Effector memory CD4-positive, alpha-beta T cell (primary cell): Measurements from ENCODE around the gene APEH.
"Not testable (repeated sequence)": the region's sequence is repeated elsewhere in the genome, so short reads cannot be mapped to it uniquely, and the experiment has no call there.

Experiments
- DNase-seq, 3 donors: peaks; one replicate each; pipeline ENCODE4 v3.0.0-alpha.2; 2020
- H3K27ac ChIP-seq: 2 replicates; pipeline ENCODE4 v1.7.0; 2013; ENCODE audit warnings: mild to moderate bottlenecking, low read length, moderate library complexity; ENCODE audit not compliant: insufficient read depth, poor library complexity, severe bottlenecking
- H3K27me3 ChIP-seq: replicated peaks from 2 replicates; pipeline ENCODE4 v1.7.0; 2013; ENCODE audit warnings: mild to moderate bottlenecking, low read length; ENCODE audit not compliant: insufficient read depth, control insufficient read depth, poor library complexity, severe bottlenecking
- H3K36me3 ChIP-seq: 2 replicates; pipeline ENCODE4 v1.7.0; 2013; ENCODE audit warnings: mild to moderate bottlenecking, low read length, moderate library complexity; ENCODE audit not compliant: control insufficient read depth, insufficient read depth
- H3K4me1 ChIP-seq: 2 replicates; pipeline ENCODE4 v1.7.0; 2013; ENCODE audit warnings: low read length, mild to moderate bottlenecking; ENCODE audit not compliant: control insufficient read depth, insufficient read depth, poor library complexity, severe bottlenecking
- H3K4me3 ChIP-seq: 2 replicates; pipeline ENCODE4 v1.7.0; 2013; ENCODE audit warnings: low read length, low read depth, mild to moderate bottlenecking; ENCODE audit not compliant: insufficient read depth, poor library complexity, severe bottlenecking
- H3K9me3 ChIP-seq: 2 replicates; pipeline ENCODE4 v1.7.0; 2013; ENCODE audit warnings: mild to moderate bottlenecking, low read length, moderate library complexity; ENCODE audit not compliant: control insufficient read depth

The APEH gene

GRCh38 chr3:49675912-49676311 lies 1.8 kb downstream of the APEH start:
- Histone ChIP-seq H3K36me3 (peaks cover 46% of the 10 kb centered on the region), H3K4me1 (peaks cover 18% of the 10 kb centered on the region), H3K27me3 (no peaks in the 10 kb centered on the region), H3K27ac (no peak overlapping the region), H3K4me3 (no peak overlapping the region), H3K9me3 (no peaks in the 10 kb centered on the region)
- no peak for DNase-seq

GRCh38 chr3:49680493-49681231 lies 6.5 kb downstream of the APEH start:
- Histone ChIP-seq H3K4me1 (no peaks in the 10 kb centered on the region), H3K4me3 (no peak overlapping the region), H3K36me3 (peaks cover 75% of the 10 kb centered on the region), H3K9me3 (no peaks in the 10 kb centered on the region), H3K27me3 (no peaks in the 10 kb centered on the region), H3K27ac (no peak overlapping the region)
- no peak for DNase-seq

GRCh38 chr3:49681232-49681522 lies 7.0 kb downstream of the APEH start:
- DNase-seq: no peak
- no peaks in the 10 kb centered on the region for H3K9me3 ChIP-seq
- no peak overlapping the region for H3K27ac ChIP-seq
- H3K36me3 ChIP-seq: peaks cover 70% of the 10 kb centered on the region
- H3K4me1 ChIP-seq: no peaks in the 10 kb centered on the region
- no peak overlapping the region for H3K4me3 ChIP-seq
- H3K27me3 ChIP-seq: no peaks in the 10 kb centered on the region

- peaks cover 66% of the 10 kb centered on the region for H3K36me3 ChIP-seq
- no peaks in the 10 kb centered on the region for H3K9me3 ChIP-seq
- H3K27me3 ChIP-seq: no peaks in the 10 kb centered on the region
- H3K4me3 ChIP-seq: no peak overlapping the region
- no peak overlapping the region for H3K27ac ChIP-seq
- no peak for DNase-seq
- no peaks in the 10 kb centered on the region for H3K4me1 ChIP-seq
Observed at GRCh38 chr3:49681543-49681942, 7.4 kb downstream of the APEH start.

- H3K27me3 ChIP-seq: no peaks in the 10 kb centered on the region
- no peak overlapping the region for H3K27ac ChIP-seq
- no peaks in the 10 kb centered on the region for H3K9me3 ChIP-seq
- no peaks in the 10 kb centered on the region for H3K4me1 ChIP-seq
- H3K4me3 ChIP-seq: no peak overlapping the region
- peaks cover 55% of the 10 kb centered on the region for H3K36me3 ChIP-seq
- no peak for DNase-seq
Observed at GRCh38 chr3:49683162-49683561, 9.0 kb downstream of the APEH start.

GRCh38 chr3:49684453-49684852 lies 10.3 kb downstream of the APEH start:
- not testable (repeated sequence) for H3K9me3 ChIP-seq, H3K4me3 ChIP-seq, DNase-seq, H3K27ac ChIP-seq, H3K27me3 ChIP-seq, H3K4me1 ChIP-seq
- H3K36me3 ChIP-seq: peaks cover 42% of the 10 kb centered on the region

- H3K9me3 ChIP-seq, H3K27ac ChIP-seq, DNase-seq, H3K4me3 ChIP-seq, H3K4me1 ChIP-seq, H3K27me3 ChIP-seq: not testable (repeated sequence)
- peaks cover 36% of the 10 kb centered on the region for H3K36me3 ChIP-seq
Observed at GRCh38 chr3:49685103-49685502, 11.0 kb downstream of the APEH start.

- H3K36me3 ChIP-seq: peaks cover 30% of the 10 kb centered on the region
- H3K27me3 ChIP-seq, DNase-seq, H3K27ac ChIP-seq, H3K4me3 ChIP-seq, H3K9me3 ChIP-seq: not testable (repeated sequence)
- peaks cover 13% of the 10 kb centered on the region for H3K4me1 ChIP-seq
Observed at GRCh38 chr3:49685846-49686245, 11.7 kb downstream of the APEH start.

- H3K27me3 ChIP-seq: not testable (repeated sequence)
- Histone ChIP-seq H3K4me1 (peaks cover 13% of the 10 kb centered on the region), H3K4me3 (peak overlapping the region; percentile 40)
Observed at GRCh38 chr3:49686346-49686745, 12.2 kb downstream of the APEH start.

GRCh38 chr3:49686769-49687423 lies 12.7 kb downstream of the APEH start:
- not testable (repeated sequence) for H3K9me3 ChIP-seq, H3K27ac ChIP-seq, H3K27me3 ChIP-seq
- DNase-seq: peak in 2 of 3 donors; percentile 34 to 43
- peaks cover 19% of the 10 kb centered on the region for H3K36me3 ChIP-seq
- H3K4me3 ChIP-seq: peak overlapping the region; percentile 40
- peaks cover 13% of the 10 kb centered on the region for H3K4me1 ChIP-seq

More at GRCh38 chr3:49686346-49686745, 12.2 kb downstream of the APEH start:
- peak; percentile 15 to 29 (median 23) for DNase-seq
- H3K36me3 ChIP-seq: peaks cover 25% of the 10 kb centered on the region
- H3K27ac ChIP-seq, H3K9me3 ChIP-seq: not testable (repeated sequence)
